GM23248 (cell line): ENCODE data around the gene SCAP. TPM values are rescaled to one million over a fixed set of nuclear protein-coding genes. Genes with fewer than 3 reads are reported as not detected.
A peak's percentile ranks its signal among the peaks of the same experiment; 100 is the strongest.
"Not testable (repeated sequence)": the region's sequence is repeated elsewhere in the genome, so short reads cannot be mapped to it uniquely, and the experiment has no call there.

Source experiments
- DNase-seq: peaks from one replicate; pipeline ENCODE4 v3.0.0-alpha.2; 2015
- H2AFZ ChIP-seq: fragments of 200-600 bp; sonication (generic); 2 replicates; pipeline ENCODE4 v1.6.1; 2016; ENCODE audit warnings: antibody characterized with exemption
- H3F3A ChIP-seq: fragments of 200-600 bp; sonication (generic); 2 replicates; pipeline ENCODE4 v1.6.1; 2016; ENCODE audit warnings: mild to moderate bottlenecking, antibody characterized with exemption, mixed run types; ENCODE audit not compliant: insufficient read depth
- H3K27ac ChIP-seq: fragments of 200-600 bp; sonication (generic); 2 replicates; pipeline ENCODE4 v1.5.1; 2016; ENCODE audit warnings: mild to moderate bottlenecking
- H3K27me3 ChIP-seq: fragments of 200-600 bp; sonication (generic); replicated peaks from 2 replicates; pipeline ENCODE4 v1.6.1; 2016; ENCODE audit warnings: mild to moderate bottlenecking; ENCODE audit not compliant: insufficient read depth
- H3K36me3 ChIP-seq: fragments of 200-600 bp; sonication (generic); 2 replicates; pipeline ENCODE4 v1.6.1; 2016; ENCODE audit warnings: low read depth, mild to moderate bottlenecking
- H3K4me1 ChIP-seq: fragments of 200-600 bp; sonication (generic); 2 replicates; pipeline ENCODE4 v1.6.1; 2016; ENCODE audit warnings: mild to moderate bottlenecking; ENCODE audit not compliant: insufficient read depth
- H3K4me2 ChIP-seq: fragments of 200-600 bp; sonication (generic); one replicate; pipeline ENCODE4 v1.6.1; 2016; ENCODE audit warnings: mild to moderate bottlenecking; ENCODE audit not compliant: unreplicated experiment
- H3K4me3 ChIP-seq: fragments of 200-600 bp; sonication (generic); 2 replicates; pipeline ENCODE4 v1.5.1; 2016; ENCODE audit warnings: mild to moderate bottlenecking
- H3K79me2 ChIP-seq: fragments of 200-600 bp; sonication (generic); 2 replicates; pipeline ENCODE4 v1.6.1; 2016; ENCODE audit warnings: mild to moderate bottlenecking; ENCODE audit not compliant: insufficient read depth
- H3K9ac ChIP-seq: fragments of 200-600 bp; sonication (generic); 2 replicates; pipeline ENCODE4 v1.6.1; 2016; ENCODE audit warnings: mild to moderate bottlenecking
- H3K9me2 ChIP-seq: fragments of 200-600 bp; sonication (generic); 2 replicates; pipeline ENCODE4 v1.6.1; 2016; ENCODE audit warnings: mixed run types, mild to moderate bottlenecking, moderate library complexity; ENCODE audit not compliant: insufficient read depth
- H3K9me3 ChIP-seq: fragments of 200-600 bp; sonication (generic); one replicate; pipeline ENCODE4 v1.6.1; 2017; ENCODE audit warnings: low read depth
- H4K20me1 ChIP-seq: fragments of 200-600 bp; sonication (generic); 2 replicates; pipeline ENCODE4 v1.6.0; 2016; ENCODE audit not compliant: insufficient read depth
- EZH2 ChIP-seq: fragments of 200-600 bp; sonication (generic); IDR thresholded peaks from 2 replicates; pipeline ENCODE4 v1.6.1; 2018; ENCODE audit warnings: antibody characterized with exemption, mild to moderate bottlenecking; ENCODE audit not compliant: insufficient read depth, poor library complexity, severe bottlenecking
- EZH2phosphoT487 ChIP-seq: fragments of 200-600 bp; sonication (generic); IDR thresholded peaks from 2 replicates; pipeline ENCODE4 v1.6.1; 2018; ENCODE audit warnings: antibody characterized with exemption, moderate library complexity, mild to moderate bottlenecking, low read depth; ENCODE audit not compliant: insufficient read depth
- WGBS, 2 experiments: methylation state at CpG; one replicate each; pipeline ENCODE4 v1.1.6; 2015 to 2017; ENCODE audit warnings: low lambda C conversion rate in 2 of 2, low coverage in 1 of 2; ENCODE audit errors: missing lambda C conversion rate in 2 of 2; 5-methylcytosine and 5-hydroxymethylcytosine counted together
- in situ Hi-C: fragments of 300-500 bp; cut with MboI; formaldehyde crosslinking; loops from 2 replicates; pipeline ENCODE4 v1.15.0; 2020
- polyA plus RNA-seq: library from polyadenylated mRNA; unstranded; fragments of >200 nt; fragmentation: Nextera tagmentation; extraction: Ambion mirVana; gene quantifications from 2 replicates; pipeline ENCODE4 v1.2.1, GENCODE V29; 2016
- total RNA-seq: library from RNA; depleted of rRNA; stranded (reverse); fragments of >200 nt; shearing (Covaris generic); gene quantifications from 2 replicates; pipeline ENCODE4 v1.2.3, GENCODE V29; 2014

The SCAP gene
- total and polyA plus RNA-seq, 2 experiments from 2014 or later, result 34.7 to 70.1 TPM

- Histone ChIP-seq H3K9ac (no peak overlapping the region), H3K4me1 (peaks cover 6% of the 10 kb centered on the region; the same call in 1 of the 2 replicates), H3K9me2 (no peaks in the 10 kb centered on the region), H3K9me3 (no peaks in the 10 kb centered on the region), H3K4me3 (no peak overlapping the region), H2AFZ (no peak overlapping the region), H4K20me1 (no peaks in the 10 kb centered on the region), H3K36me3 (no peaks in the 10 kb centered on the region), H3K27ac (no peak overlapping the region), H3K4me2 (no peak overlapping the region), H3K79me2 (peaks cover 16% of the 10 kb centered on the region), H3F3A (peaks cover 6% of the 10 kb centered on the region; the same call in 1 of the 2 replicates), H3K27me3 (no peaks in the 10 kb centered on the region)
- WGBS, 2 experiments, result 67 to 69% methylated on average over 3 of the region's 3 CpGs
- TF ChIP-seq EZH2phosphoT487, result no peak
- TF ChIP-seq EZH2, result no peak
- DNase-seq, result no peak
- in situ Hi-C loops, result no loop called here
These were observed 99.3 kb downstream of the SCAP start for GRCh38 chr3:47376393-47376792.

DNA sequence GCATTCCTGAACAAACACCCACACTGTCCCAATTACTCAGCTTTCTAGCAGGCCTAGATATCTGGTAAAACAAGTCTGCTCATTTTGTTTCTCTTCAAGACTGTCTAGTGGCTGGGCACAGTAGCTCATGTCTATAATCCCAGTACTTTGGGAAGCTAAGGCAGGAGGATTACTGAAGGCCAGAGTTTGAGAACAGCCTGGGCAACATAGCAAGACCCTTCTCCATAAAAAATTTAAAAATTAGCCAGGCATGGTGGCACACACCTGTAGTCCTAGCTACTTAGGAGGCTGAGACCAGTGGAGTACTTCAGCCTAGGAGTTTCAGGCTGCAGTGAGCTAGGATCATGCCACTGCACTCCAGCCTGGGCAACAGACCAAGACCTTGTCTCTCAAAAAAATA is 101.2 kb downstream of the SCAP start:
- no peak for TF ChIP-seq EZH2phosphoT487
- TF ChIP-seq EZH2, result no peak
- no peak for DNase-seq
- Histone ChIP-seq H3K4me3 (no peak overlapping the region), H2AFZ (no peak overlapping the region), H3K27ac (no peak overlapping the region), H3K4me1 (peaks cover 3% of the 10 kb centered on the region; the same call in 1 of the 2 replicates), H3K36me3 (no peaks in the 10 kb centered on the region), H3K4me2 (no peak overlapping the region), H3K27me3 (no peaks in the 10 kb centered on the region), H3K9ac (no peak overlapping the region), H3K9me2 (no peaks in the 10 kb centered on the region), H3K9me3 (no peaks in the 10 kb centered on the region), H3K79me2 (peaks cover 8% of the 10 kb centered on the region), H3F3A (peaks cover 6% of the 10 kb centered on the region; the same call in 1 of the 2 replicates), H4K20me1 (no peaks in the 10 kb centered on the region)
- in situ Hi-C loops, result loop anchor here (25.0 kb wide), 1 partner anchor 662 kb away; the partner anchor contains the start of genes PRSS50 and TMIE

DNA sequence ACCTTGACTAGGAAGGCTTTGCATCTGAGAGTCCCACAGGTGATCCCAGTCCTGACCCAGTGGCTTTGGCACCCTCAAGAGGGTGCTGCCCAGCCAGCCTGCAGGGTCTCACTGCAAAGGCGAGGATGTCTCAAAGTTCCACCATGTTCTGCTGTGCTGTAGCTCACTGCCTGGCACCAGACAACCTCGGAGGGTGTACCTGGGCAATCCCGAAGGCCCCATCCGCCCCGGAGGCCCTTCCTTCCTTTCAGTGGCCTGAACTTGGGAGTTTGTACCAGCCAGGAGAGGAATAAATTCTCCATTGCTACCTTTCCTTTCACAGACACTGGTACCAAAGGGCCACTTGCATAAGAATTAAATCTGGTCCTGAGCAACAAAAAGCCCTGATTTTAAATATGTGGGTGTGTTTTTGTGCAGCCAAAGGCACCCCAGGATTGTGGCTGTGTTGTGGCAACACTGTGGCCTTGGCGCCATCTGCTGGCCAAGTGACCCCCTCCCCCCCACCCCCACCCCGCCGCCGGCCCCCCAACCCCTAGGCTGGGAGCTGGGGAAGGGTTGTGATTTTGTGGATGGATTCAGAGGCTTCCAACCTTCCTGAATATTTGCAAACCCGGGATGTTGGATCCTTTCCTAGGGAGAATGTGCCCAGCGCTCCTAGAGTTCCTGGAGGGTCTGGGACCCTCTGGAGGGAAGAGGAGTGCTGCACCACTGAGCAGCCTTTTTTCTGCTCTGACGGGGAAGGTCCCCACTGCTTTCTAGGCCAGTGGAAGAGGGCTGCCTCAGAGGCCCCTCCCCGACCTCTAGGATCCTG is 104.6 kb downstream of the SCAP start:
- in situ Hi-C loops, result loop anchor here (25.0 kb wide), 1 partner anchor 659 kb away; the partner anchor contains the start of genes PRSS50 and TMIE
- no peak overlapping the region for H3K9ac ChIP-seq

GRCh38 chr3:47370020-47370419 is 105.7 kb downstream of the SCAP start:
- H3K9me3 ChIP-seq, H3K9ac ChIP-seq, H3K36me3 ChIP-seq, DNase-seq, H3K27ac ChIP-seq, H2AFZ ChIP-seq, H3K4me3 ChIP-seq, H4K20me1 ChIP-seq, H3K27me3 ChIP-seq, H3K79me2 ChIP-seq, H3K4me2 ChIP-seq, H3K9me2 ChIP-seq: not testable (repeated sequence)
- 82 to 85% methylated on average over 8 of the region's 8 CpGs for WGBS, 2 experiments
- in situ Hi-C loops, result loop anchor here (25.0 kb wide), 1 partner anchor 658 kb away; the partner anchor contains the start of genes PRSS50 and TMIE
- Histone ChIP-seq H3F3A (peaks cover 12% of the 10 kb centered on the region), H3K4me1 (peaks cover 12% of the 10 kb centered on the region)

More for the DNA sequence above, 104.6 kb downstream of the SCAP start:
- DNase-seq, result peak; percentile 39
- H3K4me3 ChIP-seq, result no peak overlapping the region
- no peaks in the 10 kb centered on the region for H3K79me2 ChIP-seq
- peaks cover 2% of the 10 kb centered on the region; the same call in 1 of the 2 replicates for H3K4me1 ChIP-seq
- H3K36me3 ChIP-seq, result no peaks in the 10 kb centered on the region
- no peaks in the 10 kb centered on the region for H3K9me3 ChIP-seq
- no peaks in the 10 kb centered on the region for H3K9me2 ChIP-seq
- no peak overlapping the region for H3K4me2 ChIP-seq
- no peaks in the 10 kb centered on the region for H4K20me1 ChIP-seq
- TF ChIP-seq EZH2phosphoT487 (no peak), EZH2 (no peak)
- H3K27ac ChIP-seq, result no peak overlapping the region
- H2AFZ ChIP-seq, result no peak overlapping the region
- 29 to 31% methylated on average over 13 of the region's 13 CpGs for WGBS, 2 experiments
- H3F3A ChIP-seq, result peaks cover 9% of the 10 kb centered on the region; the same call in 1 of the 2 replicates
- H3K27me3 ChIP-seq, result no peaks in the 10 kb centered on the region
